Ishikawa (cell line): ENCODE data around the gene MATN3.

ENCODE experiments used
- CEBPB ChIP-seq: IDR thresholded peaks from 2 replicates; pipeline ENCODE4 v1.6.1; 2012
- CREB1 ChIP-seq: IDR thresholded peaks from 2 replicates; pipeline ENCODE4 v1.6.1; 2012; ENCODE audit warnings: low read depth
- EGR1 ChIP-seq: IDR thresholded peaks from 2 replicates; pipeline ENCODE4 v1.6.1; 2012
- EP300 ChIP-seq: IDR thresholded peaks from 2 replicates; pipeline ENCODE4 v1.6.1; 2012; ENCODE audit warnings: borderline replicate concordance
- FOXM1 ChIP-seq: IDR thresholded peaks from 2 replicates; pipeline ENCODE4 v1.6.1; 2012; ENCODE audit warnings: low read depth, borderline replicate concordance
- MAX ChIP-seq: IDR thresholded peaks from 2 replicates; pipeline ENCODE4 v1.6.1; 2012
- NFIC ChIP-seq: IDR thresholded peaks from 2 replicates; pipeline ENCODE4 v1.6.1; 2012
- RAD21 ChIP-seq: IDR thresholded peaks from 2 replicates; pipeline ENCODE4 v1.6.1; 2012; ENCODE audit warnings: low read depth
- REST ChIP-seq: IDR thresholded peaks from 2 replicates; pipeline ENCODE4 v1.6.1; 2012; ENCODE audit warnings: low read depth, mild to moderate bottlenecking
- TAF1 ChIP-seq: IDR thresholded peaks from 2 replicates; pipeline ENCODE4 v1.6.1; 2012; ENCODE audit warnings: low read depth, mild to moderate bottlenecking
- TCF12 ChIP-seq: IDR thresholded peaks from 2 replicates; pipeline ENCODE4 v1.6.1; 2012; ENCODE audit warnings: low read depth
- TEAD4 ChIP-seq: IDR thresholded peaks from 2 replicates; pipeline ENCODE4 v1.6.1; 2012
- YY1 ChIP-seq: IDR thresholded peaks from 2 replicates; pipeline ENCODE4 v1.6.1; 2012; ENCODE audit warnings: low read depth
- ZBTB7A ChIP-seq: IDR thresholded peaks from 2 replicates; pipeline ENCODE4 v1.6.1; 2012; ENCODE audit warnings: low read depth
- TF ChIP-seq, protein P1 (sequence below): IDR thresholded peaks from 2 replicates; pipeline ENCODE4 v1.6.1; 2012

The MATN3 gene

GRCh38 chr2:20034218-20034617 lies 21.8 kb upstream of the MATN3 start:
- TF ChIP-seq MAX (no peak), EGR1 (no peak), EP300 (no peak), YY1 (no peak), TCF12 (no peak), CREB1 (no peak), REST (no peak), NFIC (no peak), ZBTB7A (no peak), CEBPB (no peak), TAF1 (no peak), RAD21 (no peak), FOXM1 (no peak), TEAD4 (no peak)
- TF ChIP-seq, protein P1, sequence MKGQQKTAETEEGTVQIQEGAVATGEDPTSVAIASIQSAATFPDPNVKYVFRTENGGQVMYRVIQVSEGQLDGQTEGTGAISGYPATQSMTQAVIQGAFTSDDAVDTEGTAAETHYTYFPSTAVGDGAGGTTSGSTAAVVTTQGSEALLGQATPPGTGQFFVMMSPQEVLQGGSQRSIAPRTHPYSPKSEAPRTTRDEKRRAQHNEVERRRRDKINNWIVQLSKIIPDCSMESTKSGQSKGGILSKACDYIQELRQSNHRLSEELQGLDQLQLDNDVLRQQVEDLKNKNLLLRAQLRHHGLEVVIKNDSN, result no peak

DNA sequence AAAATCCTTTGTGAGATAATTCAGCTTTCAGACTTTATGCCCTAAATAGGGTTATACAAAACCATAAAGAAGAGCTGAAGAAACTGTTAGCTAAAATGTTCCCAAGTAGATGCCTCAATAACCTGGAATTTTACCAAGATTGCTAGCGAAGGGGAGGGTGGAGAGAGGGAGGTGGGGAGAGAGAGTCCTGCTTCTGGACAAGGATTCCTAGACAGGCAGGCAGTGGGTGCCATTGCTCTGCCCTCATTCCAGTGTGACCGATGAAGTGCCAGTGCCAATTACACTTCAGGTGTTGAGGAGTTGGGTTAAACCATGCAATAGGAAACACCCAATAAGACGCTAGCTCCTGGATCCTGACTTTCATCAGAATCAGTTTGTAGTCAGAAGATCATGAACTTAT lies 20.9 kb upstream of the MATN3 start:
- TF ChIP-seq TCF12, result no peak
- TF ChIP-seq TAF1, result no peak
- TF ChIP-seq EP300, result no peak
- TF ChIP-seq FOXM1, result no peak
- TF ChIP-seq, protein P1, result no peak
- TF ChIP-seq EGR1, result no peak
- TF ChIP-seq CREB1, result no peak
- TF ChIP-seq TEAD4, result no peak
- no peak for TF ChIP-seq NFIC
- TF ChIP-seq ZBTB7A, result no peak
- no peak for TF ChIP-seq CEBPB
- no peak for TF ChIP-seq RAD21
- TF ChIP-seq REST, result no peak
- no peak for TF ChIP-seq YY1
- TF ChIP-seq MAX, result no peak

DNA sequence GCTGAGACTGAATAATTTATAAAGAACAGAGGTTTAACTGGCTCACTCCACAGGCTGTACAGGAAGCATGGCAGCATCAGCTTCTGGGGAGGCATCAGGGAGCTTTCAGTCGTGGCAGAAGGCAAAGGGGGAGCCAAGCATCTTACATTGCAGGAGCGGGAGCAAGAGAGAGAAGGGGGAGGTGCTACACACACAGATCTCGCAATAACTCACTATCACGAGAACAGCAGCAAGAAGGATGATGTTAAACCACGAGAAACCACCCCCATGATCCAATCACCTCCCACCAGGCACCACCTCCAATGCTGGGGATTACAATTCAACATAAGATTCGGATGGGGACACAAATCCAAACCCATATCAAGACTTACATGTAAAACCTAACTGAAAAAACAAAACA lies 17.8 kb upstream of the MATN3 start:
- TF ChIP-seq NFIC (no peak), TAF1 (no peak), TEAD4 (no peak), REST (no peak), CREB1 (no peak)

- TF ChIP-seq MAX (no peak), CREB1 (no peak), REST (no peak), TAF1 (no peak), EP300 (no peak), TEAD4 (no peak), FOXM1 (no peak), NFIC (no peak), YY1 (no peak), ZBTB7A (no peak), RAD21 (no peak), EGR1 (no peak), CEBPB (no peak), TCF12 (no peak)
- TF ChIP-seq, protein P1, result no peak
These were observed 15.4 kb upstream of the MATN3 start for GRCh38 chr2:20027705-20028434.
